Neural progenitor cell (in vitro differentiated cells): ENCODE data around the gene ZMAT5. TPM values are rescaled to one million over a fixed set of nuclear protein-coding genes. Genes with fewer than 3 reads are reported as not detected.

ENCODE experiments used
- DNase-seq: peaks from one replicate; pipeline ENCODE4 v3.0.0-alpha.2; 2016; ENCODE audit warnings: low spot score
- H2AFZ ChIP-seq: fragments of 200-600 bp; sonication (generic); replicated peaks from 2 replicates; pipeline ENCODE4 v1.6.1; 2016; ENCODE audit warnings: antibody characterized with exemption
- H3F3A ChIP-seq: fragments of 200-600 bp; sonication (generic); 2 replicates; pipeline ENCODE4 v1.6.1; 2016; ENCODE audit warnings: antibody characterized with exemption, low read depth
- H3K27ac ChIP-seq: fragments of 200-600 bp; sonication (generic); 2 replicates; pipeline ENCODE4 v1.5.1; 2016; ENCODE audit warnings: mild to moderate bottlenecking
- H3K27me3 ChIP-seq: fragments of 200-600 bp; sonication (generic); 2 replicates; pipeline ENCODE4 v1.6.1; 2016; ENCODE audit warnings: mild to moderate bottlenecking, moderate library complexity
- H3K36me3 ChIP-seq: fragments of 200-600 bp; sonication (generic); 2 replicates; pipeline ENCODE4 v1.5.1; 2016
- H3K4me1 ChIP-seq: fragments of 200-600 bp; sonication (generic); 2 replicates; pipeline ENCODE4 v1.6.1; 2016; ENCODE audit warnings: mixed run types
- H3K4me2 ChIP-seq: fragments of 200-600 bp; sonication (generic); 2 replicates; pipeline ENCODE4 v1.6.1; 2016
- H3K4me3 ChIP-seq: fragments of 200-600 bp; sonication (generic); 2 replicates; pipeline ENCODE4 v1.5.1; 2016
- H3K79me2 ChIP-seq: fragments of 200-600 bp; sonication (generic); 2 replicates; pipeline ENCODE4 v1.6.1; 2016; ENCODE audit warnings: low read depth
- H3K9ac ChIP-seq: fragments of 200-600 bp; sonication (generic); 2 replicates; pipeline ENCODE4 v1.6.1; 2016
- H3K9me3 ChIP-seq: fragments of 200-600 bp; sonication (generic); 2 replicates; pipeline ENCODE4 v1.5.1; 2016; ENCODE audit warnings: low read depth
- H4K20me1 ChIP-seq: fragments of 200-600 bp; sonication (generic); 2 replicates; pipeline ENCODE4 v1.6.1; 2016; ENCODE audit warnings: low read depth
- H3K27ac Mint-ChIP-seq: 3 replicates; pipeline ENCODE4 v1.8.0; 2021; ENCODE audit warnings: mixed read lengths
- H3K27me3 Mint-ChIP-seq: 2 replicates; pipeline ENCODE4 v1.8.0; 2022; ENCODE audit warnings: low read depth, mild to moderate bottlenecking, inconsistent platforms, moderate library complexity, mixed read lengths; ENCODE audit not compliant: insufficient read depth
- H3K36me3 Mint-ChIP-seq: 3 replicates; pipeline ENCODE4 v1.8.0; 2021; ENCODE audit warnings: mixed read lengths
- H3K4me1 Mint-ChIP-seq: 3 replicates; pipeline ENCODE4 v1.8.0; 2021; ENCODE audit warnings: mixed read lengths
- H3K4me3 Mint-ChIP-seq: 3 replicates; pipeline ENCODE4 v1.8.0; 2021; ENCODE audit warnings: mild to moderate bottlenecking, moderate library complexity, mixed read lengths
- H3K9me3 Mint-ChIP-seq: 3 replicates; pipeline ENCODE4 v1.8.0; 2020; ENCODE audit warnings: mixed read lengths
- CTCF ChIP-seq: fragments of 200-600 bp; sonication (generic); IDR thresholded peaks from 2 replicates; pipeline ENCODE4 v1.5.1; 2017; ENCODE audit warnings: antibody characterized with exemption, mild to moderate bottlenecking
- EZH2 ChIP-seq: fragments of 200-600 bp; sonication (generic); IDR thresholded peaks from 2 replicates; pipeline ENCODE4 v1.6.1; 2017; ENCODE audit warnings: antibody characterized with exemption, mild to moderate bottlenecking, moderate library complexity
- EZH2phosphoT487 ChIP-seq: fragments of 200-600 bp; sonication (generic); IDR thresholded peaks from 2 replicates; pipeline ENCODE4 v1.6.1; 2017; ENCODE audit warnings: antibody characterized with exemption
- total RNA-seq: library from RNA; depleted of rRNA; stranded (reverse); fragments of >200 nt; gene quantifications from 2 replicates; pipeline ENCODE4 v1.2.3, GENCODE V29; 2015; ENCODE audit warnings: low replicate concordance

Gene ZMAT5
- total RNA-seq, 1 donor from 2014 or later: 20.8 TPM

- DNase-seq: no peak
- peaks cover 3% of the 10 kb centered on the region for H3F3A ChIP-seq
- H3K4me1 ChIP-seq: peaks cover 4% of the 10 kb centered on the region
- no peak overlapping the region for H3K4me3 Mint-ChIP-seq
- no peak overlapping the region for H3K27ac ChIP-seq
- peaks cover under 1% of the 10 kb centered on the region for H4K20me1 ChIP-seq
- H3K27me3 ChIP-seq: peaks cover 16% of the 10 kb centered on the region
- H3K36me3 Mint-ChIP-seq: no peaks in the 10 kb centered on the region
- peaks cover 11% of the 10 kb centered on the region for H3K4me1 Mint-ChIP-seq
- no peaks in the 10 kb centered on the region for H3K36me3 ChIP-seq
- no peak overlapping the region for H2AFZ ChIP-seq
- no peaks in the 10 kb centered on the region for H3K79me2 ChIP-seq
- no peaks in the 10 kb centered on the region for H3K9me3 Mint-ChIP-seq
- TF ChIP-seq EZH2 (no peak), CTCF (no peak), EZH2phosphoT487 (no peak)
- H3K4me2 ChIP-seq: peak overlapping the region; percentile 63
- H3K27me3 Mint-ChIP-seq: peaks cover 13% of the 10 kb centered on the region
- H3K9me3 ChIP-seq: no peaks in the 10 kb centered on the region
- H3K27ac Mint-ChIP-seq: no peak overlapping the region
- H3K4me3 ChIP-seq: no peak overlapping the region
- H3K9ac ChIP-seq: no peak overlapping the region
Measured at GRCh38 chr22:29726512-29727130, 40.2 kb downstream of the ZMAT5 start.

- TF ChIP-seq EZH2phosphoT487: no peak
- TF ChIP-seq CTCF: no peak
- TF ChIP-seq EZH2: no peak
- no peaks in the 10 kb centered on the region for H3K9me3 Mint-ChIP-seq
- H3K9ac ChIP-seq: no peak overlapping the region
Measured at GRCh38 chr22:29726106-29726505, 40.7 kb downstream of the ZMAT5 start.

GRCh38 chr22:29724843-29725242 lies 42.0 kb downstream of the ZMAT5 start:
- H3K27me3 ChIP-seq: peaks cover 34% of the 10 kb centered on the region
- no peaks in the 10 kb centered on the region for H3K36me3 Mint-ChIP-seq
- H3K4me1 Mint-ChIP-seq: peaks cover 11% of the 10 kb centered on the region
- H3K27ac Mint-ChIP-seq: no peak overlapping the region
- no peaks in the 10 kb centered on the region for H3K9me3 Mint-ChIP-seq
- DNase-seq: no peak
- no peak overlapping the region for H3K4me3 Mint-ChIP-seq
- no peak overlapping the region for H3K4me2 ChIP-seq
- peaks cover 17% of the 10 kb centered on the region for H3K27me3 Mint-ChIP-seq
- H3K9me3 ChIP-seq: no peaks in the 10 kb centered on the region
- peaks cover 7% of the 10 kb centered on the region for H3K4me1 ChIP-seq
- no peak overlapping the region for H3K4me3 ChIP-seq
- H3K79me2 ChIP-seq: no peaks in the 10 kb centered on the region
- H3K27ac ChIP-seq: no peak overlapping the region
- no peak overlapping the region for H2AFZ ChIP-seq
- no peaks in the 10 kb centered on the region for H3K36me3 ChIP-seq
- peaks cover 7% of the 10 kb centered on the region for H4K20me1 ChIP-seq
- H3K9ac ChIP-seq: no peak overlapping the region
- TF ChIP-seq CTCF: no peak
- no peak for TF ChIP-seq EZH2
- no peak for TF ChIP-seq EZH2phosphoT487
- peaks cover 3% of the 10 kb centered on the region for H3F3A ChIP-seq

More at GRCh38 chr22:29726106-29726505, 40.7 kb downstream of the ZMAT5 start:
- H3K4me2 ChIP-seq: no peak overlapping the region
- H3K4me1 ChIP-seq: peaks cover 4% of the 10 kb centered on the region
- no peaks in the 10 kb centered on the region for H3K9me3 ChIP-seq
- H4K20me1 ChIP-seq: peaks cover 6% of the 10 kb centered on the region
- no peak overlapping the region for H3K4me3 ChIP-seq
- Mint-ChIP-seq H3K36me3 (no peaks in the 10 kb centered on the region), H3K27me3 (peaks cover 17% of the 10 kb centered on the region), H3K27ac (no peak overlapping the region), H3K4me3 (no peak overlapping the region), H3K4me1 (peaks cover 11% of the 10 kb centered on the region)
- no peak overlapping the region for H3K27ac ChIP-seq
- no peaks in the 10 kb centered on the region for H3K79me2 ChIP-seq
- peaks cover 3% of the 10 kb centered on the region for H3F3A ChIP-seq
- DNase-seq: no peak
- no peak overlapping the region for H2AFZ ChIP-seq
- H3K36me3 ChIP-seq: no peaks in the 10 kb centered on the region
- peaks cover 21% of the 10 kb centered on the region for H3K27me3 ChIP-seq
